Putamen (tissue), 1 donor: Measurements from ENCODE around the gene SYTL1.

Source experiments
- DNase-seq: peaks from one replicate; pipeline ENCODE4 v3.0.0-alpha.2; 2016; ENCODE audit warnings: low spot score

The SYTL1 gene

DNA sequence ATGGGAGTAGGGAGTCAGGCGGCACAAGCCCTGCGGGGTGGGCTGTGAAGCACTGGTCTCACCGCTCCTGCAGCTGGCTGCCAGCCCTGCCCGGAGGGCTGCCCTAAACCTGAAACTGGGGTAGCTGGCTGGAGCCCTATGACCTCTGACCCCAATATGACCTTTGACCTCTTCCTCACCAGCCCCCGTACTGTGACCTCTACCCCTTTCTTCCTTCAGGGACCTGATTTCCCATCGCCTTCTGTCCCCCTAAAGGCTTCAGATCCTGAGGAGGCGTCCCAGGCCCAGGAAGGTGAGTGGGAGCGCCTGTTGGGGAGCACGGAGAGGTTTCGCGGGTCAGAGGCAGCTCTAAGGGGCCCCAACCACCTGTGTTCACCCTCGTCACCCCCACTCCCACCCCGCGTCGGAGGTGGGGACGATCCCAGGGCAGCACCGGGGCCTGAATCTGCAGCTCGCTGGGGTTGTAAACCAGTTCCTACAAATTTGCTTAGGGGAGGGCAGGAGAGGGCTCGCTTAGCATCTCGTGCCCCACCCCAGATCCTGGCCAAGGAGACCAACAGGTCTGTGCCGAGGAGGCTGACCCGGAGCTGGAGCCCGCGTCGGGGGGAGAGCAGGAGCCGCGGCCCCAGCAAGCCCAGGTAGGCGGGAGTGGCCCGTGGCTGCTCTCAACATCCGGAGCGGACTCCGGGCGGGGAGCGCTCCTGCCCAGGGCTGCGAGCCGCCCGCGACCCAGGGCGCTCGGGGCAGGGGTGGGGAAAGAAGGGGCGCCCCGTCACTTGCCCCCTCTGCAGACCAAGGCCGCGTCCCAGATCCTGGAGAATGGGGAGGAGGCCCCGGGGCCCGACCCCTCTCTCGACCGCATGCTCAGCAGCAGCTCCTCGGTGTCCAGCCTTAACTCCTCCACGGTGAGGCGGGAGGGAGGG lies 7.3 kb downstream of the SYTL1 start:
- DNase-seq = no peak

DNA sequence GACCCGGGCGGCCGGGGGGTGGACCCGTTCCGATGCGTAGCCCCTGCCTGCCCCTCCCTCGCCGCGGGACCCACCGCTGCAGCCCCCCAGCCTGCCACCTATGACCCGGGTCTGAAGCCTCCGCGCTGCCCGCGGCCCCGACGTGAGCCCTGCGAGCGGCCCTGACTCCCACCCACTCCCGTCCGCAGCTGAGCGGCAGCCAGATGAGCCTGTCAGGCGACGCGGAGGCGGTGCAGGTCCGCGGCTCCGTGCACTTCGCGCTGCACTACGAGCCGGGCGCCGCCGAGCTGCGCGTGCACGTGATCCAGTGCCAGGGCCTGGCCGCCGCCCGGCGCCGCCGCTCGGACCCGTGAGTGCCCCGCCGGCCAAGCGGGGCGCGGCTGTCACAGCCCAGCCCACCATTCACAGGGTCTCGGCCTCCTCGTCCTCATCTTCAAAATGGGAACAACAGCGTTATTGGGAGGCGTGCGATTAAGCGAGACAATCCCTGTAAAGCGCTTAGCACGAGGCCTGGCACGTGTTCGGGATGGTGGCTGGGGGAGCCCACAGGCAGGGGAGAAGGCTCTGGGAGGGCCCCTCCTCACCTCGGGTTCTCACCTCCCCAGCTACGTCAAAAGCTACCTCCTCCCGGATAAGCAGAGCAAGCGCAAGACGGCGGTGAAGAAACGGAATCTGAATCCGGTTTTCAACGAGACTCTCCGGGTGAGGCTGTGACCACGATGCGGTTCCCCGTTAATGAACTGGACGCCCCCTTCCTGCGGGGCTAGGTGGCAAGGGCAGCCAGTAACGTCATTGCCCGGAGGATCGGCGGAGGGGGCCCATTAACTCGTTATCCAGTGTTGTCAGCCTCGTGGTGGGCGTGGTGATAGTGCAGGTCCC lies 8.2 kb downstream of the SYTL1 start:
- DNase-seq = no peak

DNA sequence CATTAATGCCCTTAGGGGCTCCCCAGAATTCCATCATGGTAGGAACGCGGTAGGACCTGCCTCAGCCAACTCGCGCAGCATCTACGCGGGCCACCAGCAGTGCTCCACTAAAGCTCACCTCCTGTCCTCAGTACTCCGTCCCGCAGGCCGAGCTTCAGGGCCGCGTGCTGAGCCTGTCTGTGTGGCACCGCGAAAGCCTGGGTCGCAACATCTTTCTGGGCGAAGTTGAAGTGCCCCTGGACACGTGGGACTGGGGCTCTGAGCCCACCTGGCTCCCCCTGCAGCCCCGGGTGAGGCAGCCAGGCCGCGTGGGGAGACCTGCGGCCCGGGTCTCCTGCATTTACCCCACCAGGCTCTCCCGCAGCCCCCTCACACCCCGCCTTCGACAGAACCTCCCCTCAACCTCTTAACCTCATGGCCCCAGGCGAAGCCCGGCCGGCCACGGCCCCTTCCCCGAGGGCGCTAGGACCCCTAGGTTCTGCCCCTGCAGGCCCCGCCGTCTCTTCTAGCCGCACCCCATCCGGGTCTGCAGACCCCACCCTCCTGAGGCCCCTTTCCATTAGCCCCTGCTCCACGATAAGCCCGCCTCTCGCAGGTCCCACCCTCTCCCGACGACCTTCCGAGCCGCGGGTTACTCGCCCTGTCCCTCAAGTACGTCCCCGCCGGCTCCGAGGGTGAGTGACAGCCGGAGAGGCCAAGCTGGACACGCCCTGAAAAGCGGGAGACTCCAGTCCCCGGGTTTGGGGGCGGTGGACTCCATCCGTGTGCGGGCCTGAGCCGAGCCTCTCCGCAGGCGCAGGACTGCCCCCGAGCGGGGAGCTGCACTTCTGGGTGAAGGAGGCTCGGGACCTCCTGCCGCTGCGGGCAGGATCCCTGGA lies 9.1 kb downstream of the SYTL1 start:
- no peak for DNase-seq

DNA sequence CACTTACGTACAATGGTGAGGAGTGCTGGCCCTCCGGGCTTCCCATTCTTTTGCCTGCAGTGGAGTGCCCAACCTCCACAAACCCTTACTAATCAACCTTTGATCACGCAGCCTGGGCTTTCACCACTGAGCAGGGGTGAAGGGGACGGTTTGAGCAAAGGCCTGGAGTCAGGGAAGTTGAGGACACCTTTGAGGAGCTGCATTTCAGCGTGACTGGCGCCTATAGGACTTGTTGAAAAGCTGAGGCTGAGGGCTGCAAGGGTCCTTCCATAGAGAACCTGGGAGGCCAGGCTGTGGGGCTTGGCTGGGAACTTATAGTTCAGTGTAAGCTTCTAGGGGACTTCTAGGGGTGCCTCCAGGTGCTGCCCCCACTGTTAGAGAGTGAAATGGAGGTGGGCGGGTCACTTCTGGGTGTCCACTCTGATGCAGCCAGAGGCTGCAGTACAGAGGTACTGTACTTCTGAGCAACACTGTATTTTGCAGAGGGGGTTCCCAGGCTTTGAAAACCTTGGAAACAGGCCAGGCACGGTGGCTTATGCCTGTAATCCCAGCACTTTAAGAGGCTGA lies 9.8 kb downstream of the SYTL1 start:
- no peak for DNase-seq

DNA sequence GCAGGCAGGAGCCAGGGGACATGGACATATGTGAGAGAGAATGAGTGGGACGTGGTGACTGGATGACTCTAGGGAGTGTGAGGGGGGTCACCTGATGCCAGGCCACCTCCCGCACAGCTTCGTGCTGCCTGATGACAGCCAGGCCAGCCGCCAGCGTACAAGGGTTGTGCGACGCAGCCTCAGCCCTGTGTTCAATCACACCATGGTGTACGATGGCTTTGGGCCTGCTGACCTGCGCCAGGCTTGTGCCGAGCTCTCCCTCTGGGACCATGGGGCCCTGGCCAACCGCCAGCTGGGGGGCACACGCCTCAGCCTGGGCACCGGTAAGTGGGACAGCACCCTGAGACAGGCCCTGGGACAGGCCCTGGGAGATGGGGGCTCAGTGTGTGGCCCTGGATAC lies 11.3 kb downstream of the SYTL1 start:
- no peak for DNase-seq

DNA sequence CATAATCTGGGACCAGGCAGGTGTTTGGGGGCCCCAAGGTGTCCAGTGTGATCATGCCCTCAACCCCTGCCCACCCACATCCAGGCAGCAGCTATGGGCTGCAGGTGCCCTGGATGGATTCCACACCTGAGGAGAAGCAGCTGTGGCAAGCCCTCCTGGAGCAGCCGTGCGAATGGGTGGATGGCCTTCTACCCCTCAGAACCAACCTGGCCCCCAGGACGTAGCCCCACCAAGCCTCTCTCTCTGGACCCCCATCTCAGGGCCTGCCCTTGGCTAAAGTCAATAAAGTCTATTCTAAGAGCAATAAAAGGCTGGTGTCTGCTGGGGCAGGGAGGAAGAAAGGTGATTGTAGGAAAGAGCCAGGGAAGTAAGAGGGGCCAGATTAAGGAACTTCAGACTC lies 11.8 kb downstream of the SYTL1 start:
- DNase-seq = no peak

DNA sequence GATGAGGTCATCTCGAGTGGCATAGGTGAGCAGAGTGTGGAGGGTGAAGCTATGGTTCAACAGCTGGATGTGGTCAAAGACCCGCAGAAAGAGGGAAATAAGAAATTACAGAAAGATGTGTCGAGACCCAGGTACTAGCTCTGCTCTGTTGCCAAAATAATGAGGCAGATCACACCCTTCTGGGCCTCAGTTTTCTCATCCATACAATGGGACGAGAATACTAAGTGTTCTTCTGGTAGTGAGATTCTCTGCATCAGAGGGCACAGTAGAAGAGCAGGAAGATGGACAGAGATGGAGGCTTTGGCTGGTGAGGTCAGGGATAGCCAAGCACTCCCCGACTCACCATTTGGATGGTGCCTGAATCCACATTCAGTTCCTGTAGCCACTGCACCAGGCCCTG lies 13.9 kb downstream of the SYTL1 start:
- DNase-seq = no peak

DNA sequence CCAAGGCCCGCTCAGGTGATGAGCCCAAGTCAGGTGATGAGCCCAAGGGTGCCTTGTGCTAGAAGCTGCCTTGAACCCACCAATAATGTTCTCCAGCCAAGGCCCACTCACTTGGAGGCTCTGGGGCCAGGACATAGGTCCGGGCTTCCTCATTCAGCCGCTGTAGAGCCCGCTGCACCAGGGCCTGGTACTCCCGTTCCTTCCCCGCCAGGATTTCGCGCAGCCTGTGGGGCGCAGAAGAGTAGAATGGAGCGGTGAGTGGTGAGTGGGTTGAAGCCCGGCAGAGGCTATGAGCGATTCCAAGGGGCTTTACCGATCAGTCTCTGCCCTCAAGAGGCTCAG lies 14.4 kb downstream of the SYTL1 start:
- DNase-seq = no peak

DNA sequence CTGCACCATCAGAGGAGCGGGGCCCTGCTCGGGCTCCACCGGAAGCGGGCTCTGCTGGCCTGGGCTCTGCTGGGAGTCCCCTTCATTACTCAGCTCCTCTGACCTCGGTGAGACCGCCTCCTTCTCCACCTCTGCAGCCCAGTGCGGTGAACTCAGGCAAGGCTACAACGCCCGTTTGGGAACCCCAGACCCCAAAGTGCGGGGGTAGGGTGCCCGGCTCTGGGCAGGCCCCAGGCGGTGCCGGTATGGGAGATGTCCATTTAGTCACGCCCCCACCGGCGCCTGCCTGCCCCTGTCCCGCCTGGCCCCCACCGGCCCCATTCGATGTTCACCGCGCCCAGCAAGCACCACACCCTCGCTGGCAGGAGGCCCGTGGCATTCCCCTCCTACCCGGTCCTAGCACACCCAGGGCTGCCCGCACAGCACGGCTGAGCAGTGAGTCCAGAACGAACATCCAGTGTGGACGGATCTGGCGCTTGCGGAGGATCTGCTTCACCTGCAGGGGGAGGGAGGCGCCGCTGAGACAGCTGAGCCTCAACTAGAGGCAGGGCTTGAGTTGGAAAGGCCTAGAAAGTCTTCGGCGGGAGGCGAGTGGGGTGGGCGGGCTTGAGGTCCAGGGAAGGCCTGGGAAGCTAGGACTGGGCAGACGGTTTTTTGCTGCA lies 14.9 kb downstream of the SYTL1 start:
- DNase-seq = no peak

DNA sequence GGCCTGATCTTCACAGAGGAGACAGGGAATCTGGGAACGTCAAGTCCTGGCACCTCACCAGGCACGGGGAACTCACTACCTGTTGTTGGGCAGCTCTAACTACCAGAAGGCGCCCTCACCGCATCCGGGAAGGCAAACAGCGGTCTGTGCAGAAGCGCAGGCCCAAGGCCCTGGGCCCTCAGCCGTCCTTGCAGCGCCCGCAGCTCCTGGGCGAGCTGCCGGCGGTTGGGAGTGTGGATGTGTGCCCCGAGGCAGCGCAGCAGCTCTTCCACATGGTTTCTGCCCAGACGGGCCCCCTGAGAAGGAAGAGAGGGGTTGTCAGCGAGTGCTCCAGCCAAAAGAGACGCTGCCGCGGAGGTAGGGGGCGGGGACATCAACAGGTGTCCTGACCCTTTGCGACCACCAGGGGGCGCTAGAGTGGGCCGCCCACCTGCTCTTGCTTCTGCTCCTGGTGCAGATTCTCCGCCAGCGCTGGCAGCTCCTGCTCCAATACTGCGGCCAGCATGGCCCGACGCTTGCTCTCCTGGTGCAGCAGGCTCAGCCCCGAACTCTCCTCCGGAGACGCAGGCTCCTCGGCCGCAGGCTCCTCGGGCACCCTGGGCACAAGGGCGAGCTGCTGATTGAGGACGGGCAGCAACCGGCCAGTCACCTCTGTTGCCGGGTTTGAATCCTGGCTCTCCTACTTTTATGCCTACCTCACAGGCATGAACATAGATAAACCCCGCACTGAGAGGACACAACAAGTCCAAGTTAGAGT lies 15.6 kb downstream of the SYTL1 start:
- DNase-seq = peak; percentile 6

DNA sequence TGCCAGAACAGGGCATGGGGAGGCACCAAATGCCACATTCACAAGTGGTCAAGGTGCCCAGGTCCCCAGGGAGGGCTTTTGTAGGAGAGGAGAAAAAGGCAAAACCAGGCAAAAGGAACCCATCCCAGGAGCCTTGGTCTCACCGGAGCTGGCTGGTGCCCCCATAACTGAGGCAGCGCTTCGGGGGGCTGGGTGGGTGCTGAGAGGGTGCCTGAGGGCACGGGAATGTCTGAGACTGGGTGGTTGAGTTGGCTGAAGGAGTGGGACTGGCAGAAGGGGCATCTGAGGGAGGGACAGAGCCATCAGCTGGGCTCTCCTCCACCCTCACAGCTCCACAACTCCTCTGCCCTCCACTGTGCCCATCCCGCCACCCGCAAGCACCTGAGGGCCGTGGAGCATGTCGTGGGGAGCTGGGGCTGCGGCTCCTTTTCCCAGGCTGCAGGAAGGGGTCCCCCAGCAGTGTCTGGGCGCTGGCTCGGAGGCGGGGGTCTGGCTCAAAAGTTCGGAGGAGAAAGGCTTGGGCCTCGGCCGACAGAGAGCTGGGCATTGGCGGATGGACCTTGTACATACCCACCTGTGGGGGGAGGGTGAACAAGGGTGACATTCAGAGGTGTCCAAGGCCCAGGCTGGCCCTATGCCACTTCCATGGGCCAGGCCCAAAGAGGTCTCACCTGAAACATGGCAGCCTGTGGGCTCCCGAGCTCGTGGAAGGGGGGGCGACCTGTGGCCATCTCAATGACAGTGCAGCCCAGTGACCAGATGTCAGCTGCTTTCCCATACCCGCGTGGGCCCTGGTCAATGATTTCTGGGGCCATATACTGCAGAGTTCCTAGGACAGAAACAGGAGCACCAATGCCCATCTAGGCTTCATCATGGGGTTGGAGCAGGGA lies 16.5 kb downstream of the SYTL1 start:
- DNase-seq = no peak

DNA sequence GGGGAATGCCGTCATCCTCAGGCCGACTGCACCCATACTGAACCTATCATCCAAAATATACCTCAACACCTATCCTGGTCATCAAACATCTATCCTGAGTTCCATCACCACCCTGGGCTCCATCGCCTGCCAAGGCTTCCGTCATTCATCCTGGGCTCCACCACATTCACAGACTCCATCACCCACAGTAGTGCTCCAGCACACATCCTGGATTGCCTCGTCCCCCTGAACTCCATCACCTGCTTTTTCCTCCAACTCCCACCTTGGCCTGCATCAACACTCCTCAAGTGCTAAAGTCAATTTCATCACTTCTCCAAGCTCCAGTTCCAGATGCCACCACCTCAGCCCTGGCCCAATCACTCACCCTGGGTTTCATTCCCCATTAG lies 17.1 kb downstream of the SYTL1 start:
- no peak for DNase-seq

DNA sequence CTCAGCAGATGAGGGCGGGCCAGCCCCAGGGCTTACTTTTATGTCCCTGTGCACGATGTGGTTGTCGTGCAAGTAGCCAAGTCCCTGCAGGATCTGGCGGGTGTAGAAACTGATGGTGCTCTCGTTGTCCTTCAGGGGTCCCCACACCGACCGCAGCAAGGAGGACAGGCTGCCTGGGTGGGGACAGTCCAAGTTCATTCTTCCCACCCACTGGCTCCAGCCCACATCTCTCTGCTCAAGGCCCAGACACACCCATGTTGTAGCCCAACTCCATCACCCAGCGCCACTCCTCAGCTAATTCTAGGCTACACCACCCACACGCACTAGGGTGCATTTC lies 18.0 kb downstream of the SYTL1 start:
- no peak for DNase-seq

DNA sequence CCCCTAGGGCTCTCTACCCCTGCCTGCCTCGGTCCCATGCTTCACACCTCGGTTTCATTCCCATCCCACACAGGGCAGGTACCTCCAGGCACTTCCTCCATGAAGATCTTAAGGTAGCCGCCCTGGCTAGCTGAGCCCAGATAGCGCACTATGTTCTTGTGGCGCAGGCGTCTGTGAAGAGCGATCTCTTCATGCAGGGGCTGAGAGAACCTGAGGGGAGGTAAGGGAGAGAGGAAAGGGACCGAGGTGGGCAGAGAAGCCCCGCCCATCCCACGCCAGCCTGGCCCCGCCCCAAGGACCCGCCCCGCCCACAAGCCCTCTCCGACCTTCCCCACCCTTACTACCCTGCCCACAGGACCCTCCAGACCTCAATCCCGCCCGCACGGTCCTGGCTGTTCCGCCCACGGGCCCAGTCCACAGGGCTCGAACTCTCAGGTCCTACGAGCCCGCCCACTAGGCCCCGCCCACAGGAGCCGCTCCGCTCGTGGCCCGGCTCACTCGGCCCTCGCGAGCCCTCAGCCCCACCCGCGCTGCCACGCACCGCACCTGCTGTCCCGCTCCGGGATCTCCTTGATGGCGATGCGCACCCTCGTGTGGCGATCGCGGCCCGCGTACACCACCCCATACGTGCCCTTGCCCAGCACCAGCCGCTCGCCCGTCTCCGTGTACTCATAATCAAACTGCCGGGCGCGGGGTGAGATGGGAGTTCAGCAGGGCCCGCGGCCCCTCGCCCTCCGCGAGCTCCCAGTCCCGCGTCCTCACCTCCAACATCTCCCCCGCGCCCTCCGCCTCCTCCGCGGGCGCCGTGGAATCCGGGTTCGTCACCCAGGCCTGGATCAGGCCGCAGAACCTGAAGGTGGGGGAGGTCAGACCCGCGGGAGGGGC lies 18.6 kb downstream of the SYTL1 start:
- DNase-seq = no peak

DNA sequence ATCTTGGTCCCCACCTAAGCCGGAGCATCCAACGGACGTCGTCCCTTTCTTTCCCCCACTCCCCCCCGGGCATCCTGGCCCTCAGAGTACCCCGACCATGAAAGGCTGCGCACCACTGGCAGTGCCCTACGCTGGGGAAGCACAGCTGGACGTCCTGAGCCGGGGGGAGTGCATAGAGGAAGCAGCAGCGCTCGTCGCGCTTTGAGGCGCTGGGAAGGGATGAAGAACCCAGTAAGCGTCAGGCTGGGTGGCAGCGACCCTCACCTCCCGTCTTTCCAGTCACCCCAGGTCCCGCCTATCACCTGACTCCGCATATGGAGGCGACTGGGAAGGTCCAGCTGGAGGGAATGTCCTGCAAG lies 19.2 kb downstream of the SYTL1 start:
- no peak for DNase-seq

DNA sequence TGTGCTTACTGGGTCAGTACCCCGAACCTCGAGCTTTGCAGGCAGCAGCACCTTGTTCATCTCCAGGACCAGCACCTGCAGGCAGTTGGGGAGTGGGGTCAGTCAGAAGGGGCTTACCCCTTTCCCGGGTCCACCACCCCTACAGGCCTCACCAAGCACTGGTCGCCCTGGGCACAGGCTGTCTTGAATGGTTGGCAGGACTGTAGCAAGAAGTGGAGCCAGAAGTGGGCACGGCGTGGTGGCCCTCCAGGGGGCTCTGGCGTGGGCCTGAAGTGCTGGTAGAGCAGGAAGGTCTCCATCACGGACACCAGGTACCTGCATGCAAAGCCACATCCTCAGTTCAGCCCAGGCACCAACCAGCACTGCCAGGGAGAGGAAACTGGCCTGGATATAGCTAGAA lies 19.7 kb downstream of the SYTL1 start:
- no peak for DNase-seq

DNA sequence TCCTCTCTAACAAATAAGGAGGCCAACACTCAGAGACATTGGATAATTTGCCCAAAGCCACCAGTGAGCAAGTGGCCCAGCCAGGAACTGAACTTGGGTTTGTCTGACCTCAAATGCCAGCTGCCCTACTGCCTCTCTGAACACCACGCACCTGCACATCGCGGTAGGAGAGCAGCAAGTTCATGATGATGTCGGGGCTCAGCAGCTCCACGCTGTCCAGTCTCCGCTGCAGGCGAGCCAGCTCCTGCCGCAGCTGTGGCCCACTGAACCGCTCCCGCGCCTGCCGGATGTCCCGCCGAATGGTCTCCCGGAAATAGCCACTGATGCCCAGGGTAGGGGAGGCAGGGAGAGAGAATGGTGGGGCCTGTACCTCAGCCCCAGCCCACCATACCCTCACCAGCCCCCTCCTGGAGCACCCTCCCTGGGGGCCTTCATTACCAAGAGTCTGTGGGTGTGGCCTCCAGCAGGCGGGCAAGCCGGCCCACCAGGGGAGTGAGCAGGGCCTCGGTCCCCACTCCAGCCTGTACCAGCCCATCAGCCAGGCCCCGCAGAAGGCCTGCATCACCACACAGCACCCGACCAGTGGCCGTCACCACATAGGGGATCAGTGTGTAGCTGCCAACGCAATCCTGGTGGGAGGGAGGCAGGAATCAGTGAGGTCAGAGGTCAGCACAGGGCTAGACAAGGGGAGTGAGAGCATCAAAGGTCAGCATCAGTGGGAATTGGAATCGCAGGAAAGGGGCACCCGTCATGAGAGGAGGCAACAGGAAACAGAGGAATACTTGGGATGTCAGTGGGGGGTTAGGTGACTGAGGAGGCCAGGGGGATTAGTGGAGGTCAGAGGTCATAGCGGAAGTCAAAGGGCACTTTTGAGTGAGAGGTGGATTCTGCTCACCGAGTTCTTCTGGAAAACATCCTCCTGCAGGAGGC lies 22.2 kb downstream of the SYTL1 start:
- DNase-seq = no peak
